ENCODE measurements around the gene LYPD4. TPM values are rescaled to one million over a fixed set of nuclear protein-coding genes. Genes with fewer than 3 reads are reported as not detected.

The LYPD4 gene
- total RNA-seq, 1 donor from 2014 or later: not detected

DNA sequence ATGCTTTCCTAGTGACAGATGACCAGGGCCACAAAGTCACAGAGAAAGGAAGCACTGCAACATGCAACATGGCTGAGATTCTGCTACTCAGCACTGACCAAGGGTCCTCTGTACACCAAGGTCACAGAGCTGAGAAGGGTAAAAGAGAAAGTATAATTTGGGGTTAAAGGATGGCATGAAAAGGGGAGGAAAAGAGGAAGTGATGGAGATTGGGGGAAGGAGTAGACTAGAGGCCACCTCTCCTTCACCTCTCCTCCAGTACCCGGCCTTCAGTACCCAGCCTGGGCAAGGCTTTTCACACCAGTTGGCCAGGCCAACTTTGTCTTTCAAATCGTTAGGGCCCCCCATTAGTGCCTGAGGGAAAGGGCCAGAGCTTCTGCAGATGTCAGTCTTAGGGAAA lies 9.3 kb upstream of the LYPD4 start:
- Mint-ChIP-seq H3K9me3 (no peaks in the 10 kb centered on the region), H3K4me1 (no peaks in the 10 kb centered on the region), H3K27me3 (ENCODE audit: insufficient read depth, low read depth) (peaks cover 19% of the 10 kb centered on the region), H3K4me3 (no peak overlapping the region), H3K27ac (no peak overlapping the region), H3K36me3 (no peaks in the 10 kb centered on the region)
- no peaks in the 10 kb centered on the region for H3K9me3 ChIP-seq (ENCODE audit: low read depth)
- no peak for DNase-seq (ENCODE audit: low spot score)
- no peaks in the 10 kb centered on the region for H3K4me1 ChIP-seq
- no peaks in the 10 kb centered on the region for H3K36me3 ChIP-seq
- no peaks in the 10 kb centered on the region for H3K79me2 ChIP-seq (ENCODE audit: low read depth)
- peaks cover 84% of the 10 kb centered on the region for H3K27me3 ChIP-seq
- no peak overlapping the region for H3K4me2 ChIP-seq
- H4K20me1 ChIP-seq (ENCODE audit: low read depth): no peaks in the 10 kb centered on the region
- H3F3A ChIP-seq (ENCODE audit: low read depth): peaks cover under 1% of the 10 kb centered on the region
- no peak overlapping the region for H3K9ac ChIP-seq
- TF ChIP-seq, protein P1, sequence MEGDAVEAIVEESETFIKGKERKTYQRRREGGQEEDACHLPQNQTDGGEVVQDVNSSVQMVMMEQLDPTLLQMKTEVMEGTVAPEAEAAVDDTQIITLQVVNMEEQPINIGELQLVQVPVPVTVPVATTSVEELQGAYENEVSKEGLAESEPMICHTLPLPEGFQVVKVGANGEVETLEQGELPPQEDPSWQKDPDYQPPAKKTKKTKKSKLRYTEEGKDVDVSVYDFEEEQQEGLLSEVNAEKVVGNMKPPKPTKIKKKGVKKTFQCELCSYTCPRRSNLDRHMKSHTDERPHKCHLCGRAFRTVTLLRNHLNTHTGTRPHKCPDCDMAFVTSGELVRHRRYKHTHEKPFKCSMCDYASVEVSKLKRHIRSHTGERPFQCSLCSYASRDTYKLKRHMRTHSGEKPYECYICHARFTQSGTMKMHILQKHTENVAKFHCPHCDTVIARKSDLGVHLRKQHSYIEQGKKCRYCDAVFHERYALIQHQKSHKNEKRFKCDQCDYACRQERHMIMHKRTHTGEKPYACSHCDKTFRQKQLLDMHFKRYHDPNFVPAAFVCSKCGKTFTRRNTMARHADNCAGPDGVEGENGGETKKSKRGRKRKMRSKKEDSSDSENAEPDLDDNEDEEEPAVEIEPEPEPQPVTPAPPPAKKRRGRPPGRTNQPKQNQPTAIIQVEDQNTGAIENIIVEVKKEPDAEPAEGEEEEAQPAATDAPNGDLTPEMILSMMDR (IDR thresholded peaks at IDR 0.05): no peak
- TF ChIP-seq EZH2 (IDR thresholded peaks at IDR 0.05) (no peak), EZH2phosphoT487 (IDR thresholded peaks at IDR 0.05) (no peak)
- no peak overlapping the region for H3K27ac ChIP-seq
- no peak overlapping the region for H3K4me3 ChIP-seq
- H2AFZ ChIP-seq (replicated peaks): no peak overlapping the region

DNA sequence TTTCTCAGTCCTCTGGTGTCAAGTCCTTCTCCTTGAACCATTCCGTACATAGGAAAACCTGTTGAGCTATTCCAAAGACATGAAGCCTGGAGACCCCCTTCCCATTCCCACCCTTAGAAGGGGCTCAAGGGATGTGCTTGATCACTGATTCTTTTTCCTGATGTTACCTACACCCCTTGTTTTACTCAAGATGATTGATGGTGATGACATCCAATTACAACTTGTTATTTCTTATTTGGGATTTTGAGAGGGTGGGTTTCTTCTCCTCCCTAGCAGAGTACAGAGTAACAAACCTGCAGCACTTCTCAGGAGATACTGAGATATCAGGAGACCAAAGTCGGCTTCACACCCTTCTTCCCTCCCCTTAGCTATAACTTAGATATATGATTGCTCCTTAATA lies 8.9 kb upstream of the LYPD4 start:
- Histone ChIP-seq H3K4me3 (no peak overlapping the region), H3K9me3 (ENCODE audit: low read depth) (no peaks in the 10 kb centered on the region), H3K79me2 (ENCODE audit: low read depth) (no peaks in the 10 kb centered on the region), H3K9ac (no peak overlapping the region), H3K4me1 (no peaks in the 10 kb centered on the region), H3K27me3 (peaks cover 85% of the 10 kb centered on the region), H3K36me3 (no peaks in the 10 kb centered on the region), H4K20me1 (ENCODE audit: low read depth) (no peaks in the 10 kb centered on the region), H3K4me2 (no peak overlapping the region), H2AFZ (replicated peaks) (no peak overlapping the region), H3F3A (ENCODE audit: low read depth) (no peaks in the 10 kb centered on the region), H3K27ac (no peak overlapping the region)
- no peak overlapping the region for H3K4me3 Mint-ChIP-seq
- peaks cover 22% of the 10 kb centered on the region for H3K27me3 Mint-ChIP-seq (ENCODE audit: insufficient read depth, low read depth)
- no peak overlapping the region for H3K27ac Mint-ChIP-seq
- no peaks in the 10 kb centered on the region for H3K36me3 Mint-ChIP-seq
- H3K4me1 Mint-ChIP-seq: no peaks in the 10 kb centered on the region
- DNase-seq (ENCODE audit: low spot score): no peak
- TF ChIP-seq, protein P1 (IDR thresholded peaks at IDR 0.05): no peak
- no peak for TF ChIP-seq EZH2phosphoT487 (IDR thresholded peaks at IDR 0.05)
- TF ChIP-seq EZH2 (IDR thresholded peaks at IDR 0.05): no peak
- H3K9me3 Mint-ChIP-seq: no peaks in the 10 kb centered on the region

DNA sequence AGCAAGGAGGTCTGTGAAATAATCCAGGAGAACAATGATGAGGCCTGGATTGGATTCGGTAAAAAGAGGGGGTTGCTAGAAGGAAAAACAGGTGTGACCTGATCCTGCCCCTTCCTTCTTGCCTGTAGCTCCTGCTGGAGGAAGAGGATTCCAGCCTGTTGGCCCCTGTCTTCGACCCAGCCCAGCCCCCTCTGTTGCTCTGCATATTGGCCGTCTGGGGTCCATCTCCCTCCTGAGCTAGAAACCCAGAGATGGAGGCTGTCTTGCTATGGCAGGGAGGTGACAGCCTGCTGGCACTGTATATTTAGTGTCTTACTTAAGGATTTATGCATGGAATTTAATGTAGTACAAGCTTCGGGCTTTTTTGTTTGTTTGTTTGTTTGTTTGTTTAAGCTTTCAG lies 7.0 kb upstream of the LYPD4 start:
- no peaks in the 10 kb centered on the region for H3K36me3 Mint-ChIP-seq
- Histone ChIP-seq H3F3A (ENCODE audit: low read depth) (no peaks in the 10 kb centered on the region), H3K9ac (no peak overlapping the region), H3K9me3 (ENCODE audit: low read depth) (no peaks in the 10 kb centered on the region), H4K20me1 (ENCODE audit: low read depth) (no peaks in the 10 kb centered on the region), H3K4me2 (no peak overlapping the region), H3K4me1 (no peaks in the 10 kb centered on the region), H3K27ac (no peak overlapping the region), H2AFZ (replicated peaks) (no peak overlapping the region), H3K4me3 (no peak overlapping the region), H3K27me3 (peaks cover 66% of the 10 kb centered on the region), H3K79me2 (ENCODE audit: low read depth) (no peaks in the 10 kb centered on the region), H3K36me3 (no peaks in the 10 kb centered on the region)
- H3K4me3 Mint-ChIP-seq: no peak overlapping the region
- TF ChIP-seq EZH2phosphoT487 (IDR thresholded peaks at IDR 0.05) (no peak), EZH2 (IDR thresholded peaks at IDR 0.05) (no peak)
- TF ChIP-seq, protein P1 (IDR thresholded peaks at IDR 0.05): no peak
- no peaks in the 10 kb centered on the region for H3K9me3 Mint-ChIP-seq
- peaks cover 22% of the 10 kb centered on the region for H3K27me3 Mint-ChIP-seq (ENCODE audit: insufficient read depth, low read depth)
- DNase-seq (ENCODE audit: low spot score): no peak
- no peak overlapping the region for H3K27ac Mint-ChIP-seq
- no peaks in the 10 kb centered on the region for H3K4me1 Mint-ChIP-seq
